Tibial nerve (tissue), 4 donors: ENCODE data around the gene COPS2. TPM values are rescaled to one million over a fixed set of nuclear protein-coding genes. Genes with fewer than 3 reads are reported as not detected.

Experiments used
- DNase-seq, 2 donors: peaks; one replicate each; pipeline ENCODE4 v3.0.0-alpha.2; 2019; ENCODE audit warnings: low spot score in 2 of 2
- H3K27ac ChIP-seq, 4 donors: fragments of 200-600 bp; sonication (generic) in 3 of 4; one replicate each; pipeline ENCODE4 v1.5.1; 2017 to 2019; ENCODE audit warnings: mild to moderate bottlenecking in 1 of 4
- H3K27me3 ChIP-seq, 2 donors: fragments of 200-600 bp; sonication (generic) in 1 of 2; one replicate each; pipeline versions ENCODE4 v1.5.1 to v1.6.0; 2017 to 2019
- H3K36me3 ChIP-seq, 3 donors: fragments of 200-600 bp; sonication (generic); one replicate each; pipeline ENCODE4 v1.5.1; 2018 to 2019
- H3K4me1 ChIP-seq, 4 donors: fragments of 200-600 bp; sonication (generic) in 3 of 4; one replicate each; pipeline ENCODE4 v1.5.1; 2017 to 2019
- H3K4me3 ChIP-seq, 4 donors: fragments of 200-600 bp; sonication (generic) in 3 of 4; one replicate each; pipeline ENCODE4 v1.5.1; 2017 to 2019; ENCODE audit warnings: mild to moderate bottlenecking in 1 of 4, moderate library complexity in 1 of 4
- H3K9me3 ChIP-seq, 4 donors: fragments of 200-600 bp; sonication (generic) in 3 of 4; one replicate each; pipeline ENCODE4 v1.5.1; 2017 to 2019
- CTCF ChIP-seq, 5 experiments: fragments of 200-600 bp in 3 of 5; fragments of 450-650 bp in 2 of 5; sonication (generic) in 3 of 5; IDR thresholded peaks; one replicate each; pipeline ENCODE4 v1.5.1; 2016 to 2019; ENCODE audit warnings: antibody characterized with exemption in 5 of 5, mild to moderate bottlenecking in 3 of 5, moderate library complexity in 2 of 5
- EP300 ChIP-seq, 2 donors: sonication (generic); formaldehyde crosslinking; IDR thresholded peaks; one replicate each; pipeline ENCODE4 v1.6.1; 2017; ENCODE audit warnings: antibody characterized with exemption in 2 of 2, mild to moderate bottlenecking in 1 of 2
- POLR2A ChIP-seq, 2 donors: fragments of 450-650 bp; IDR thresholded peaks; one replicate each; pipeline ENCODE4 v1.6.1; 2017; ENCODE audit warnings: antibody characterized with exemption in 2 of 2, mild to moderate bottlenecking in 2 of 2, moderate library complexity in 2 of 2
- WGBS, 2 donors: methylation state at CpG; one replicate each; pipeline ENCODE4 v1.1.5; 2018; 5-methylcytosine and 5-hydroxymethylcytosine counted together
- total RNA-seq, 4 donors: library from RNA; depleted of rRNA; stranded (reverse); fragments of >200 nt; gene quantifications; one replicate each; pipeline ENCODE4 v1.1.0, GENCODE V29; 2016

COPS2 gene
- total RNA-seq, 4 donors from 2014 or later, result 57.1 to 88.5 (median 67.7) TPM

GRCh38 chr15:49094923-49095322 is 60.5 kb downstream of the COPS2 start:
- Histone ChIP-seq H3K9me3 (no peaks in the 10 kb centered on the region), H3K27me3 (no peaks in the 10 kb centered on the region), H3K36me3 (no peaks in the 10 kb centered on the region), H3K4me3 (no peak overlapping the region), H3K27ac (peak overlapping the region in 2 of 4 donors; percentile 35 to 75), H3K4me1 (peaks cover 0 to 9% (median 0%) of the 10 kb centered on the region in 4 donors)
- DNase-seq, result no peak
- 37 to 40% methylated on average over 1 of the region's 1 CpG for WGBS, 2 donors
- no peak for TF ChIP-seq POLR2A (IDR thresholded peaks at IDR 0.05)
- no peak for TF ChIP-seq EP300 (IDR thresholded peaks at IDR 0.05)
- TF ChIP-seq CTCF (IDR thresholded peaks at IDR 0.05), result no peak

- TF ChIP-seq CTCF (IDR thresholded peaks at IDR 0.05), result no peak
- TF ChIP-seq EP300 (IDR thresholded peaks at IDR 0.05), result no peak
- no peak for TF ChIP-seq POLR2A (IDR thresholded peaks at IDR 0.05)
- Histone ChIP-seq H3K27me3 (no peaks in the 10 kb centered on the region), H3K4me3 (no peak overlapping the region), H3K36me3 (no peaks in the 10 kb centered on the region), H3K4me1 (peaks cover 0 to 22% (median 0%) of the 10 kb centered on the region in 4 donors), H3K27ac (peak overlapping the region in 2 of 4 donors; percentile 35 to 75), H3K9me3 (no peaks in the 10 kb centered on the region)
- 60 to 63% methylated on average over 4 of the region's 4 CpGs for WGBS, 2 donors
- no peak for DNase-seq
Measured at GRCh38 chr15:49093252-49094105, 61.9 kb downstream of the COPS2 start.

DNA sequence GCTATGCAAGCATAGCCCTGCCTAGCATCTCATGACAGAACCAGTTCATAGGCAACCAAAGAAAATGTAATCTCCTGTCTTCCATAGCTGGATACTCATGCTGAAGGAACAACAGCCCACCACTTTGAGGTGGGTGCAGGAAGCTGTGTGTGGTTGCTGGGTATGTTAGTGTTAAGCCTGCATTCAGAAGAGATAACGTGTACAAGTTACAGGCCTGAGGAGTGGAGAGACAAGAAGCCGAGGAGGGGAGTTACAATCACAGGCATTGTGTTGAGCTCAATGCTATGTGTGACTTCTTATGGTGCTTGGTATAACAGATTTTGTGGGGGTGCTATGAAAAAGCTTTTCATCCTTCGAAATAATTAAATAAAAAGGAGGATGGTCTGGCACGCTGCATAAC is 66.4 kb downstream of the COPS2 start:
- WGBS, 2 donors, result 51 to 63% methylated on average over 4 of the region's 4 CpGs

DNA sequence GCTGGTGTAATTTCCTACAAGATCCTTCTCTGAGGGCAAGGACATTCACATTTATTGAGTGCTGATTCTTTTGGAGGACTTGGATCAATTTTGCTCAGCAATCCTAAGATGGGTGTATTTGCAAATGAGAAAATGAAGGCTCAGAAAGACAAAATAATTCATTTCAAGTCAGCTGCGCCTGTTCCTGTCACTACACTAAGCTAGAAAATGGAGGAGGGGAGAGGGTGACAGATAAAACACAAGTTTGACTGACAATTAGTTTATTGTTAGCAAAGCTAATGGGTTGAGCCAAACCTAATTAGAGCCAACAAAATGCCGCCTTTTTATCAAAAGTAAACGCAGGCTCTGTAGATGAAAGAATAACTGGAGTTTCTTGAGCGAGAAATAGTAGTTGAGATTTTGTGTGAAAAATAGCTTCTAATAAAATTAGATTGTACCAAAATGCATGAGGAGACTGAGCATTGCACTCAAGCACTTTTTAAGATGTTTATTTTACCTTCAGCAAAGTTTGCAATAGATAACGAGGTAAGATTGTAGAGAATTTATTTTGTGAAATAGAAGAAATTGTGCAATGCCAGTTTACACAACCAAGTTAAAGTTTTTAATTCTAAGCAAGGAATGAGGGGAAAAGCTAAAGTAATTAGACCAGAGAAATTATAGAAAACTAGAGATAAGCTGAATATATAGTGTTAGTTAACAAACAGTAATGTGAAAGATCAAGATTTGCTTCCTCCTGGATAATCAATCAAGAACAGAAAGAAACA is 69.5 kb downstream of the COPS2 start:
- H3K9me3 ChIP-seq, result no peaks in the 10 kb centered on the region
- 46 to 67% methylated on average over 5 of the region's 5 CpGs for WGBS, 2 donors

More for the DNA sequence above, 66.4 kb downstream of the COPS2 start:
- no peak overlapping the region for H3K4me3 ChIP-seq
- no peak for TF ChIP-seq CTCF (IDR thresholded peaks at IDR 0.05)
- no peak for TF ChIP-seq POLR2A (IDR thresholded peaks at IDR 0.05)
- TF ChIP-seq EP300 (IDR thresholded peaks at IDR 0.05), result no peak
- H3K27ac ChIP-seq, result peak overlapping the region in 3 of 4 donors; percentile 33 to 76 (median 67)
- H3K9me3 ChIP-seq, result no peaks in the 10 kb centered on the region
- H3K27me3 ChIP-seq, result no peaks in the 10 kb centered on the region
- H3K36me3 ChIP-seq, result no peaks in the 10 kb centered on the region
- no peak for DNase-seq
- peaks cover 0 to 35% (median 2%) of the 10 kb centered on the region in 4 donors for H3K4me1 ChIP-seq

More for the DNA sequence above, 69.5 kb downstream of the COPS2 start:
- DNase-seq, result no peak
- Histone ChIP-seq H3K4me1 (peaks cover 0 to 43% (median 2%) of the 10 kb centered on the region in 4 donors), H3K36me3 (no peaks in the 10 kb centered on the region), H3K27ac (peak overlapping the region in 3 of 4 donors; percentile 17 to 76 (median 67)), H3K27me3 (no peaks in the 10 kb centered on the region), H3K4me3 (no peak overlapping the region)
- TF ChIP-seq EP300 (IDR thresholded peaks at IDR 0.05) (no peak), POLR2A (IDR thresholded peaks at IDR 0.05) (no peak), CTCF (IDR thresholded peaks at IDR 0.05) (no peak)
